Measurements from ENCODE around the gene DNM1. TPM values are rescaled to one million over a fixed set of nuclear protein-coding genes. Genes with fewer than 3 reads are reported as not detected.

The DNM1 gene
- total RNA-seq, 5 donors from 2014 or later (not counting 1 experiment from before 2014, with no cell fraction given): 0.95 to 3.0 (median 1.8) TPM

DNA sequence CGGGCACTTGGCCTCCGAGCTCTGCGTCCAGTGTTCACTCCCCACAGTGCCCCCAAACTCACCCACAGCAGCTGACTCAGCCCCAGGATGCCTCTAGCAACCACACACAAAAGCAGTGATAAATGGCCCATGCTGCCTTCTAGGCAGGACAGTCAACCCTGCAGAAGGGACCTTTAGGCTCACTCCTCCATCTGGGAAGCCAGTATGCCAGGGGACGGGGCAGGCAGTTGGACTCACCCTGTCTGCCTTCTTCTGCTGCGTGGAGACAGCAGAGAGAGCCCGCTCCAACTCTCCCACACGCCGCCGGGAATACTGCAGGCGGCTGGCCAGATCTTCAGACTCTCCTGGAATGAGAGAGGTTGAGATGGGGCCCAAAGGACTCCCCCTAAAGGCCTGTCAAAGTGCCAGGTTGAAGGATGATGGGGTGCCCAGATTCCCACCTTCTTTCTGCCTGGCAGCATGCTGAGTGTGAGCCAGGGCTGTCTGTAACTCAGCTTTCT lies 62.2 kb downstream of the DNM1 start:
- Mint-ChIP-seq H3K4me3 (no peak overlapping the region), H3K9me3 (no peaks in the 10 kb centered on the region), H3K4me1 (no peaks in the 10 kb centered on the region), H3K27ac (no peak overlapping the region), H3K36me3 (peaks cover 44% of the 10 kb centered on the region), H3K27me3 (no peaks in the 10 kb centered on the region)
- H3K4me3 ChIP-seq (ENCODE audit: control insufficient read depth in 1 of 2, extremely low read depth in 1 of 2, low read length in 1 of 2): no peak overlapping the region
- 95% methylated on average over 7 of the region's 10 CpGs for WGBS (ENCODE audit: insufficient coverage)
- peaks cover 20 to 56% of the 10 kb centered on the region in 2 donors for H3K36me3 ChIP-seq (ENCODE audit: control insufficient read depth in 2 of 2, extremely low read depth in 1 of 2, insufficient read depth in 1 of 2, low read length in 1 of 2)
- ATAC-seq (replicated peaks in 1 of 4) (no peak), DNase-seq (no peak)
- H3K4me1 ChIP-seq (ENCODE audit: control insufficient read depth in 1 of 2, extremely low read depth in 1 of 2, insufficient read depth in 2 of 2, low read length in 2 of 2): no peaks in the 10 kb centered on the region
- no peak overlapping the region for H3K27ac ChIP-seq (ENCODE audit: low read length)
- no peaks in the 10 kb centered on the region for H3K9me3 ChIP-seq
- ChIA-PET POLR2A (interaction anchor here in 1 of 2 donors (0.6 kb wide), 1 partner anchor 39 kb away, joined by 3 read pairs; no protein-coding TSS in a partner anchor), CTCF (no interaction called here)
- no peaks in the 10 kb centered on the region for H3K27me3 ChIP-seq (replicated peaks in 1 of 2; ENCODE audit: control insufficient read depth in 2 of 2, extremely low read depth in 1 of 2, insufficient read depth in 2 of 2, low read length in 1 of 2)

- Mint-ChIP-seq H3K36me3 (peaks cover 42% of the 10 kb centered on the region), H3K9me3 (no peaks in the 10 kb centered on the region), H3K4me3 (no peak overlapping the region), H3K27me3 (no peaks in the 10 kb centered on the region), H3K27ac (no peak overlapping the region), H3K4me1 (no peaks in the 10 kb centered on the region)
- H3K36me3 ChIP-seq (ENCODE audit: control insufficient read depth in 2 of 2, extremely low read depth in 1 of 2, insufficient read depth in 1 of 2, low read length in 1 of 2): peaks cover 13 to 55% of the 10 kb centered on the region in 2 donors
- no peak overlapping the region for H3K27ac ChIP-seq (ENCODE audit: low read length)
- no peak for DNase-seq
- no peak for ATAC-seq (replicated peaks in 1 of 4)
- WGBS (ENCODE audit: insufficient coverage): 96% methylated on average over 14 of the region's 15 CpGs
- ChIA-PET POLR2A (no interaction called here), CTCF (no interaction called here)
- H3K4me1 ChIP-seq (ENCODE audit: control insufficient read depth in 1 of 2, extremely low read depth in 1 of 2, insufficient read depth in 2 of 2, low read length in 2 of 2): no peaks in the 10 kb centered on the region
- H3K27me3 ChIP-seq (replicated peaks in 1 of 2; ENCODE audit: control insufficient read depth in 2 of 2, extremely low read depth in 1 of 2, insufficient read depth in 2 of 2, low read length in 1 of 2): no peaks in the 10 kb centered on the region
- no peaks in the 10 kb centered on the region for H3K9me3 ChIP-seq
- no peak overlapping the region for H3K4me3 ChIP-seq (ENCODE audit: control insufficient read depth in 1 of 2, extremely low read depth in 1 of 2, low read length in 1 of 2)
These were observed 63.9 kb downstream of the DNM1 start for GRCh38 chr9:128266868-128267590.

- peaks cover 3 to 12% of the 10 kb centered on the region in 2 experiments for H3K4me1 ChIP-seq (ENCODE audit: control insufficient read depth in 1 of 2, extremely low read depth in 1 of 2, insufficient read depth in 2 of 2, low read length in 2 of 2)
These were observed 67.9 kb downstream of the DNM1 start for GRCh38 chr9:128271112-128271511.

GRCh38 chr9:128271512-128271911 lies 68.3 kb downstream of the DNM1 start:
- H3K4me3 Mint-ChIP-seq: no peak overlapping the region
- DNase-seq (no peak), ATAC-seq (replicated peaks in 1 of 4) (no peak)
- Histone ChIP-seq H3K4me3 (ENCODE audit: control insufficient read depth in 1 of 2, extremely low read depth in 1 of 2, low read length in 1 of 2) (no peak overlapping the region), H3K36me3 (ENCODE audit: control insufficient read depth in 2 of 2, extremely low read depth in 1 of 2, insufficient read depth in 1 of 2, low read length in 1 of 2) (peaks cover 10 to 38% of the 10 kb centered on the region in 2 donors), H3K27me3 (replicated peaks in 1 of 2; ENCODE audit: control insufficient read depth in 2 of 2, extremely low read depth in 1 of 2, insufficient read depth in 2 of 2, low read length in 1 of 2) (no peaks in the 10 kb centered on the region), H3K27ac (ENCODE audit: low read length) (no peak overlapping the region), H3K9me3 (no peaks in the 10 kb centered on the region), H3K4me1 (ENCODE audit: control insufficient read depth in 1 of 2, extremely low read depth in 1 of 2, insufficient read depth in 2 of 2, low read length in 2 of 2) (peaks cover 3 to 16% of the 10 kb centered on the region in 2 experiments)
- ChIA-PET CTCF (interaction anchor here in 1 of 2 donors (0.7 kb wide), 2 partner anchors 334 to 1692 kb away, joined by 4 to 11 read pairs; partner anchors contain the start of gene DPM2), POLR2A (no interaction called here)
- H3K4me1 Mint-ChIP-seq: peaks cover 13 to 26% (median 26%) of the 10 kb centered on the region in 3 donors
- no peaks in the 10 kb centered on the region for H3K9me3 Mint-ChIP-seq
- H3K36me3 Mint-ChIP-seq: peaks cover 30% of the 10 kb centered on the region
- H3K27ac Mint-ChIP-seq: no peak overlapping the region
- no peaks in the 10 kb centered on the region for H3K27me3 Mint-ChIP-seq
- WGBS (ENCODE audit: insufficient coverage): 93% methylated on average over 3 of the region's 5 CpGs

More at GRCh38 chr9:128271112-128271511, 67.9 kb downstream of the DNM1 start:
- Histone ChIP-seq H3K4me3 (ENCODE audit: control insufficient read depth in 1 of 2, extremely low read depth in 1 of 2, low read length in 1 of 2) (no peak overlapping the region), H3K9me3 (no peaks in the 10 kb centered on the region), H3K27me3 (replicated peaks in 1 of 2; ENCODE audit: control insufficient read depth in 2 of 2, extremely low read depth in 1 of 2, insufficient read depth in 2 of 2, low read length in 1 of 2) (no peaks in the 10 kb centered on the region), H3K27ac (ENCODE audit: low read length) (no peak overlapping the region), H3K36me3 (ENCODE audit: control insufficient read depth in 2 of 2, extremely low read depth in 1 of 2, insufficient read depth in 1 of 2, low read length in 1 of 2) (peaks cover 10 to 42% of the 10 kb centered on the region in 2 donors)
- DNase-seq (no peak), ATAC-seq (replicated peaks in 1 of 4) (no peak)
- H3K9me3 Mint-ChIP-seq: no peaks in the 10 kb centered on the region
- peaks cover 9 to 22% (median 22%) of the 10 kb centered on the region in 3 donors for H3K4me1 Mint-ChIP-seq
- H3K36me3 Mint-ChIP-seq: peaks cover 32% of the 10 kb centered on the region
- ChIA-PET POLR2A (no interaction called here), CTCF (interaction anchor here in 1 of 2 donors (0.7 kb wide), 1 partner anchor 1692 kb away, joined by 4 read pairs; no protein-coding TSS in a partner anchor)
- no peaks in the 10 kb centered on the region for H3K27me3 Mint-ChIP-seq
- no peak overlapping the region for H3K4me3 Mint-ChIP-seq
- no peak overlapping the region for H3K27ac Mint-ChIP-seq
- WGBS (ENCODE audit: insufficient coverage): no CpG with 5 or more reads among the region's 3 CpGs

DNA sequence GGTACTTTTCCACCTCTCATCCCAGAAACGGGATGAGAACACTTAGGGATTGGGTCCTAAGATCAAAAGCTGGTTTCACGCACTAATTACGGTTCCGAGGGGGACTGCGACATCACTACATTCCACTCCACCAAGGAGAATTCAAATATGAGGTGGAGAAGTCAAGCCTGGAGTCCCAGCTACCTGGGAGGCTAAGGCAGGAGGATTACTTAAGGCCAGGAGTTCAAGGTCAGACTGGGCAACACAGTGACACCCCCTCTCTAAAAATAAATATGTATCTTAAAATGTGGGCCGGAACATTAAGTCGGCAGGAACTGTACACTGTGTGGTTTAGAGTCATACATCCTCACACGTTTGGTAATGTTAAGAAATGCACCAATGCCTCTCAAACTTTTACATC lies 71.1 kb downstream of the DNM1 start:
- Histone ChIP-seq H3K36me3 (ENCODE audit: control insufficient read depth in 2 of 2, extremely low read depth in 1 of 2, insufficient read depth in 1 of 2, low read length in 1 of 2) (peaks cover 0 to 27% of the 10 kb centered on the region in 2 donors), H3K27me3 (replicated peaks in 1 of 2; ENCODE audit: control insufficient read depth in 2 of 2, extremely low read depth in 1 of 2, insufficient read depth in 2 of 2, low read length in 1 of 2) (no peaks in the 10 kb centered on the region), H3K4me1 (ENCODE audit: control insufficient read depth in 1 of 2, extremely low read depth in 1 of 2, insufficient read depth in 2 of 2, low read length in 2 of 2) (peaks cover 3 to 25% of the 10 kb centered on the region in 2 experiments), H3K27ac (ENCODE audit: low read length) (no peak overlapping the region), H3K4me3 (ENCODE audit: control insufficient read depth in 1 of 2, extremely low read depth in 1 of 2, low read length in 1 of 2) (no peak overlapping the region), H3K9me3 (no peaks in the 10 kb centered on the region)
- Mint-ChIP-seq H3K36me3 (peaks cover 24% of the 10 kb centered on the region), H3K4me1 (peaks cover 26 to 42% (median 37%) of the 10 kb centered on the region in 3 donors), H3K9me3 (no peaks in the 10 kb centered on the region), H3K27ac (no peak overlapping the region), H3K27me3 (no peaks in the 10 kb centered on the region), H3K4me3 (peak overlapping the region; percentile 93 to 97 (median 95))
- ATAC-seq (replicated peaks in 1 of 4) (no peak), DNase-seq (no peak)
- CTCF ChIA-PET: interaction anchor here in 1 of 2 donors (0.5 kb wide), 1 partner anchor 1713 kb away, joined by 3 read pairs; no protein-coding TSS in a partner anchor
- no CpG with 5 or more reads among the region's 8 CpGs for WGBS (ENCODE audit: insufficient coverage)
- POLR2A ChIA-PET: interaction anchor here in 1 of 2 donors (0.6 kb wide), 1 partner anchor 34 kb away, joined by 3 read pairs; no protein-coding TSS in a partner anchor

- H3K9me3 ChIP-seq: no peaks in the 10 kb centered on the region
- H3K36me3 ChIP-seq (ENCODE audit: control insufficient read depth in 2 of 2, extremely low read depth in 1 of 2, insufficient read depth in 1 of 2, low read length in 1 of 2): peaks cover 0 to 24% of the 10 kb centered on the region in 2 donors
- H3K4me3 ChIP-seq (ENCODE audit: control insufficient read depth in 1 of 2, extremely low read depth in 1 of 2, low read length in 1 of 2): peak within 1 kb of the TSS; percentile 78 to 82
- under 1% methylated on average over 44 of the region's 57 CpGs for WGBS (ENCODE audit: insufficient coverage)
- POLR2A ChIA-PET: no interaction called here
- ATAC-seq (replicated peaks in 1 of 4) (peak; percentile 61 to 66 (median 63)), DNase-seq (peak in 3 of 35 experiments; percentile 4 to 37 (median 4))
- H3K36me3 Mint-ChIP-seq: peaks cover 29% of the 10 kb centered on the region
- no peaks in the 10 kb centered on the region for H3K27me3 ChIP-seq (replicated peaks in 1 of 2; ENCODE audit: control insufficient read depth in 2 of 2, extremely low read depth in 1 of 2, insufficient read depth in 2 of 2, low read length in 1 of 2)
- peak within 1 kb of the TSS; percentile 61 for H3K27ac ChIP-seq (ENCODE audit: low read length)
- peak within 1 kb of the TSS; percentile 96 to 98 for H3K27ac Mint-ChIP-seq
- CTCF ChIA-PET: interaction anchor here in 1 of 2 donors (1.2 kb wide), 1 partner anchor 25 kb away, joined by 8 read pairs; no protein-coding TSS in a partner anchor
- peaks cover 3 to 25% of the 10 kb centered on the region in 2 experiments for H3K4me1 ChIP-seq (ENCODE audit: control insufficient read depth in 1 of 2, extremely low read depth in 1 of 2, insufficient read depth in 2 of 2, low read length in 2 of 2)
- no peaks in the 10 kb centered on the region for H3K27me3 Mint-ChIP-seq
- H3K9me3 Mint-ChIP-seq: no peaks in the 10 kb centered on the region
- H3K4me1 Mint-ChIP-seq: peaks cover 28 to 49% (median 39%) of the 10 kb centered on the region in 3 donors
- peak within 1 kb of the TSS; percentile 93 to 97 (median 95) for H3K4me3 Mint-ChIP-seq
These were observed 72.2 kb downstream of the DNM1 start, which contains the start of gene GOLGA2 for GRCh38 chr9:128275198-128276007. GOLGA2 (minus strand) TSS chr9:128276007; CDS start chr9:128275976, 31 bp downstream.
